Activated CD8-positive, alpha-beta memory T cell treated with anti-CD3 and anti-CD28 coated beads for 48 hours (primary cell): ENCODE data around the gene AFF1.
"Not testable (repeated sequence)": the region's sequence is repeated elsewhere in the genome, so short reads cannot be mapped to it uniquely, and the experiment has no call there.

Experiments used
- DNase-seq, 3 experiments: peaks; one replicate each; pipeline ENCODE4 v3.0.0-alpha.2; 2020; ENCODE audit warnings: low read depth in 2 of 3, low spot score in 2 of 3

Gene AFF1

GRCh38 chr4:87031920-87032319 lies 97.1 kb downstream of the AFF1 start:
- DNase-seq: no peak

- DNase-seq: no peak
Observed at GRCh38 chr4:87032884-87033533, 98.2 kb downstream of the AFF1 start.

- no peak for DNase-seq
Observed at GRCh38 chr4:87033902-87034301, 99.1 kb downstream of the AFF1 start.

GRCh38 chr4:87034527-87034926 lies 99.7 kb downstream of the AFF1 start:
- DNase-seq: no peak

GRCh38 chr4:87035881-87036509 lies 101.2 kb downstream of the AFF1 start:
- no peak for DNase-seq

- no peak for DNase-seq
Observed at GRCh38 chr4:87036713-87037112, 101.9 kb downstream of the AFF1 start.

GRCh38 chr4:87037171-87037570 lies 102.4 kb downstream of the AFF1 start:
- DNase-seq: not testable (repeated sequence)

- DNase-seq: no peak
Observed at GRCh38 chr4:87037671-87038334, 103.0 kb downstream of the AFF1 start.

GRCh38 chr4:87038837-87039615 lies 104.2 kb downstream of the AFF1 start:
- DNase-seq: no peak

GRCh38 chr4:87041141-87041540 lies 106.3 kb downstream of the AFF1 start:
- no peak for DNase-seq

GRCh38 chr4:87042221-87042620 lies 107.4 kb downstream of the AFF1 start:
- no peak for DNase-seq

GRCh38 chr4:87042986-87043820 lies 108.4 kb downstream of the AFF1 start:
- no peak for DNase-seq

GRCh38 chr4:87044511-87045233 lies 109.9 kb downstream of the AFF1 start:
- no peak for DNase-seq

GRCh38 chr4:87045234-87045558 lies 110.4 kb downstream of the AFF1 start:
- no peak for DNase-seq

GRCh38 chr4:87045659-87046058 lies 110.8 kb downstream of the AFF1 start:
- DNase-seq: no peak

- no peak for DNase-seq
Observed at GRCh38 chr4:87046121-87046551, 111.3 kb downstream of the AFF1 start.

GRCh38 chr4:87047281-87047798 lies 112.5 kb downstream of the AFF1 start:
- DNase-seq: no peak

GRCh38 chr4:87049508-87049907 lies 114.7 kb downstream of the AFF1 start:
- DNase-seq: no peak

- no peak for DNase-seq
Observed at GRCh38 chr4:87050596-87050995, 115.8 kb downstream of the AFF1 start.

GRCh38 chr4:87051121-87051713 lies 116.4 kb downstream of the AFF1 start:
- no peak for DNase-seq
